HG03439 (cell line): ENCODE measurements around the gene CES4A.
"Not testable (repeated sequence)": the region's sequence is repeated elsewhere in the genome, so short reads cannot be mapped to it uniquely, and the experiment has no call there.

Source experiments
- ATAC-seq: cut with Tn5 transposase; IDR thresholded peaks from one replicate; pipeline ENCODE4 v1.9.1; 2021; ENCODE audit warnings: mild to moderate bottlenecking, moderate library complexity; ENCODE audit not compliant: unreplicated experiment

Gene CES4A

DNA sequence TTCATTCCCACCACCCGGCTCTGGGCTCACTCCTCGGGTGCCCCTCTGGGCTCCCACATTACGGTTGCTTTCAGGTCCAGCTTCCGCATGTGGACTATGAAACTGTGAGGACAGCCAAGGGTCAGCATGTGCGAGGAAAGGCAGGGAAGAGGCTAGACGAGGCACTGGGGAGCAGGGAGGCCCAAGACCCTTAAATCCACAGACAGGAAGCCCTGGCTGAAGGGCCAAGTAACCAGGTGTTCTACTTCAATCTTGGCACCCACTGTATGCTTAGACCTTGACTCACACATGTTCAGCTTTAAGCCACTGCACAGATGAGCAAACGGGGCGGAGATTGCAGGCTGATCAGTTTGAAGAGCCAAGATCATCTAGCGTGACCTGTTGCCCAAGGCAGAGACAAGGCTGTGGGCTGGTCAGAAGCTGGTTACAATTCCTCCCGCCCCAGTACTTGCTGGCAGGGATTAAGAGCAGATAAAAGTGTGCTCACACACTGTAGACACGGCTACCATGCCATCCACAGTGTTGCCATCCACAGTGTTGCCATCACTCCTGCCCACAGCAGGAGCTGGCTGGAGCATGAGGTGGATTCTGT lies at the start of gene CES4A:
Gene CES4A (plus strand): TSS at position 393 of the 592 bp plus-strand sequence. CDS start 184 bp downstream, at position 577.
- ATAC-seq: no peak

DNA sequence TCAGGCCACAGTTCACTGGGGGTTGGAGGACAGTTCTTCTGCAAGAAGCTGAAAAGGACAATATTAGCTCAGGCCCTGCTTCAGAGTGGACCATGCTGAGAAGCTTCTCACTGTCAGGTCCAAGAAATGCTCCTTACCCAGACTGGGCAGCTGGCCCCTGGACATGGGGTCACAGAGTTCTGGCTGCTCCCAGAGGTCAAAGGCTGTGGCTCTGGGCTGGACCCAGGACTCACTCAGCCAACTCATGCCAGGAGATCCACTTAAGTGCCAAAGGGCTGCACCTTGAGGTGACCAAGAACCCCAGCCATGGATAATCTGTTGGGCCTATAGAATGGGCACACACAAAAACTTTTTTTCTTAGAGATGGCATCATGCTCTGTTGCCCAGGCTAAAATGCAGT lies 49.0 kb upstream of the CES4A start:
- no peak for ATAC-seq

DNA sequence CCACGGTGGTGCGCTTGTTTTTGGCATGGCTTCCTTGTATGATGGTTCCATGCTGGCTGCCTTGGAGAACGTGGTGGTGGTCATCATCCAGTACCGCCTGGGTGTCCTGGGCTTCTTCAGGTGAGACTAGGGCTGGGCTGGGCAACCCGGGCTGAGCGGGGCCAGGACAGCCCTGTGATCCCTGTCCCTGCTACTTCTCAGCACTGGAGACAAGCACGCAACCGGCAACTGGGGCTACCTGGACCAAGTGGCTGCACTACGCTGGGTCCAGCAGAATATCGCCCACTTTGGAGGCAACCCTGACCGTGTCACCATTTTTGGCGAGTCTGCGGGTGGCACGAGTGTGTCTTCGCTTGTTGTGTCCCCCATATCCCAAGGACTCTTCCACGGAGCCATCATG lies 48.2 kb upstream of the CES4A start:
- no peak for ATAC-seq

DNA sequence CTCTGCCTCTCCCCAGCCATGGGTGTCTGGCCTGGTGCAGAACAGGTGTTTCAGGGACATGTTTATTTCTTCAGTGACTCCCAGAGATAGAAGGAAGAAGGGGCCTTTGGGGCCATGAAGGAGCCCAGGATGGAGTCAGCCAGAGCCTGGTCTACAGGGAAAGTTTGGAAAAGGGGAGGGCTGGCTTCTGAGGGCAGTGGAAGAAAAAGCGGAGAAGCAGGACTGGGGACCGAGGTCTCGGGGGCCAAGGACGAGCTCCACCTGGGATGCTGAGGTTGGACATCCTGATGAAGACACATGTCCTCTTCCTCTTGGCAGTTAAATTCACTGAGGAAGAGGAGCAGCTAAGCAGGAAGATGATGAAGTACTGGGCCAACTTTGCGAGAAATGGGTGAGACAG lies 45.4 kb upstream of the CES4A start:
- no peak for ATAC-seq

DNA sequence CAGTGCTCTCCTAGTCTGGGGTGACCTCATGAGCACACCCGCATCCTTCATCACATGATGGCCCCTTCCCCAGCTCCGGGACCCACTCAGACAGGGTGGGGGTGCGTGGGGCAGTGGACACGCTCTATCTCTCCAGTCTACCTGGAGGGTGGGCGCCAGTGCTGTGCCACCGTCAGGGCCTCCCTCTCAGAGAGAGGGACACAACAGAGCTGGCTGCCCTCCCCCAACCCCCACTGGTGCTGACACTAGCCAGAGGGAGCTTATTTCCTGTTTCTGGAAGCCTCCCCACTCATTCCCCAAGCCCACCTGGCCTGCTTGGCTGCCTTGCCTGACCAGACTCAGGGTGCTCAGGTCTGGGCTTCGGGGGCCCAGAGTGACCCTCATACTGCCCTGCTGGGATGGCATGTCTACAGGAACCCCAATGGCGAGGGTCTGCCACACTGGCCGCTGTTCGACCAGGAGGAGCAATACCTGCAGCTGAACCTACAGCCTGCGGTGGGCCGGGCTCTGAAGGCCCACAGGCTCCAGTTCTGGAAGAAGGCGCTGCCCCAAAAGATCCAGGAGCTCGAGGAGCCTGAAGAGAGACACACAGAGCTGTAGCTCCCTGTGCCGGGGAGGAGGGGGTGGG lies 44.8 kb upstream of the CES4A start:
- no peak for ATAC-seq

DNA sequence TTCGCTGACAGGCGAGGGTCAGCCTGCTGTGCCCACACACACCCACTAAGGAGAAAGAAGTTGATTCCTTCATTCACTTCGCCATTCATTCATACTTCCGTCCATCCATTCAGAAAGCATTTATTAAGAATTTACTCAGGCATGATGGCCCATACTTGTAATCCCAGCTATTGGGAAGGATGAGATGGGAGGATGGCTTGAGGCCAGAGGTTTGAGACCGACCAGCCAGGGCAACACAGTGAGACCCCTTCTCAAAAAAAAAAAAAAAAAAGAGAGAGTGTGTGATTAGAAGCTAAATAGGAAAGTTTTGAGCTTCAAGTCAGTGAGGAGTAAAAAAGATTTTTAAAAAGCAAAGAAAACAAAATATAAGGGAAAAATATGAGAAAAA lies 44.3 kb upstream of the CES4A start:
- no peak for ATAC-seq

DNA sequence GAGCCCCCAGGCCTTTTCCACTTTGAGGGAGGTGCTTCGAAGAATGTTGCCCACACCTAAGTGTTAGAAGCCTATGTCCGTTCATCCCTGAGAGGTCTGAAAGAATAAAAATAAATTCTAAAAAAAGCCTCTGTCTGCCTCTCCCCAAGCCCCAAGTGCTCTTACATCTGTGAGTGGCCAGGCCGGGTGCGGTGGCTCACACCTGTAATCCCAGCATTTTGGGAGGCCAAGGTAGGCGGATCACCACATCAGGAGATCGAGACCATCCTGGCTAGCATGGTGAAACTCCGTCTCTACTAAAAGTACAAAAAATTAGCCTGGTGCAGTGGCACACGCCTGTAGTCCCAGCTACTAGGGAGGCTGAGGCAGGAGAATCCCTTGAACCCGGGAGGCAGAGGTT lies 43.4 kb upstream of the CES4A start:
- ATAC-seq: not testable (repeated sequence)

DNA sequence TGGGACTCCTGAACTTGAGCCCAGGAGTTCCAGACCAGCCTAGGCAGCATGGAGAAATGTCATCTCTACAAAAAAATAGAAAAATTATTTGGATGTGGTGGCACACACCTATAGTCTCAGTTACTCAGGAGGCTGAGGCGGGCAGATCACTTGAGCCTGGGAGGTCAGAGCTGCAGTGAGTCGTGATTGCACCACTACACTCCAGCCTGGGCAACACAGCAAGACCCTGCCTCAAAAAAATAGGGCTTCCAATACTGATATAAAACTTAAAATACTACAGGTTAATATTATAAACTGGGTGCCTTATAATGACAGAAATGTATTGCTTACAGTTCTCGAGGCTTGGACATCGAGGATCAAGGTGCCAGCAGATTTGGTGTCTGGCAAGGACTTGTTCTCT lies 42.5 kb upstream of the CES4A start:
- no peak for ATAC-seq

DNA sequence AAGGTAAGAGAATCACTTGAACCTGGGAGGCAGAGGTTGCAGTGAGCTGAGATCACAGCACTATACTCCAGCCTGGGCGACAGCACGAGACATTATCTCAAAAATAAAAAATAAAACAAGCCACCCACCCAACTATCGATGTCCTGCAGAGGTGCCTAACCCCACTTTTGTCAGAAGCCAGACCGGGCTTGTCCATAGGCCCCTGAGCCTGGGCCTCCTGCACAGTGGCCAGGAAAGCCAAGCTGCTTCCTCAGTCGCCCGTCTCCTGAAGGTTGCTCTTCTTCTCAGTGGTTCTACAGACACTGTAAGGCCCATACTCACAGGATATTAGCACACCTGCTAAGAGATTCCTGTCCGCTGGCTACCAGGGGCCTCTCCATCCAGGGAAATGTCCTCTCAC lies 41.8 kb upstream of the CES4A start:
- no peak for ATAC-seq

DNA sequence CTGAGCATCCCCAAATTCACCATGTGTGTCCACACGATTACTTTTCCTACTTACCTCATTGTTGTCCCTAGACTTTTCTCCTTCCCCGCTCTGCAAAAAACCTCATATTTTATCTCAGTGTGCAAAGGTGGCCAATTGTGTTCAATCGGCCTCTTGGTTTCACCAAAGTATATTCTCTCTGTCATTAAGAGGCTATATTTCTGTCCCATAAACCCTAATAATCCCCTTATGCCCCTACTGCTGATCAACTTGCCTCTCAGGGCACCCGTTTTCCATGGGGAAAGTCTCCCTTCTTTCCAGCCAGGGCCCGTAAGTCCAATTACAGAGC lies 41.5 kb upstream of the CES4A start:
- ATAC-seq: no peak

DNA sequence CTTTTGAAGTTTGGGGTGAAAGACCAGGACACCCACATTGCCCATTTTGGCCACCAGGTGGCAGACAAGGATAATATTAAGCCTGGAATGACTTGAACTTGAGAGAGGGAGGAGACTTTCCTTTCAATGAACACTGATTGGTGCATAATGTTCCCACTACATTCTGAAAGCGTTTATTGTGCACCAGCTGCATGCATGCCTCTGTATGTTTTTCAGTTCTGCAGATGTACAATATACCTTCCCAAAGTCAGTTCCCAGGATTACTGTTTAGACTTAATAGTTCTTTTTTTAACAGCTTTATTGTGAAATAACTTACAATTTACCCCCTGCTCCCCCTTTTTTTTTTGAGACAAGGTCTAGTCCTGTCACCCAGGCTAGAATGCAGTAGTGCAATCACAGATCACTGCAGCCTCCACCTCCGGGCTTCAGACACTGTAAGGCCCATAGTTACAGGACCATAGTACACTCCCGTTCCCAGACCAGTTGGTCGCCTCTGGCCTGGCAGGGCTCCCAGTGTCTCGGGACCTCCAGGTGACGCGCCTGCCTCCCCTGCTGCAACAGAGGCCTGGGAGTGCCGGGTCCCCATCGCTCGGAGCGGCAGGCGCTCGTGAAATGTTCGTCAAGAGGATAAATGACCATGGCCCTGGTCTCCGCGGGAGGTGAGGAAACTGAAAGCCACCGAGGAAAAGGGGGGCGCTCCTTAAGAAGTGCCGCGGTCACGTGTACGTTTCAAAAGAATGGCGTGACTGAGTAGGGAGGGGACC lies 40.9 kb upstream of the CES4A start:
- peak; percentile 67 for ATAC-seq

DNA sequence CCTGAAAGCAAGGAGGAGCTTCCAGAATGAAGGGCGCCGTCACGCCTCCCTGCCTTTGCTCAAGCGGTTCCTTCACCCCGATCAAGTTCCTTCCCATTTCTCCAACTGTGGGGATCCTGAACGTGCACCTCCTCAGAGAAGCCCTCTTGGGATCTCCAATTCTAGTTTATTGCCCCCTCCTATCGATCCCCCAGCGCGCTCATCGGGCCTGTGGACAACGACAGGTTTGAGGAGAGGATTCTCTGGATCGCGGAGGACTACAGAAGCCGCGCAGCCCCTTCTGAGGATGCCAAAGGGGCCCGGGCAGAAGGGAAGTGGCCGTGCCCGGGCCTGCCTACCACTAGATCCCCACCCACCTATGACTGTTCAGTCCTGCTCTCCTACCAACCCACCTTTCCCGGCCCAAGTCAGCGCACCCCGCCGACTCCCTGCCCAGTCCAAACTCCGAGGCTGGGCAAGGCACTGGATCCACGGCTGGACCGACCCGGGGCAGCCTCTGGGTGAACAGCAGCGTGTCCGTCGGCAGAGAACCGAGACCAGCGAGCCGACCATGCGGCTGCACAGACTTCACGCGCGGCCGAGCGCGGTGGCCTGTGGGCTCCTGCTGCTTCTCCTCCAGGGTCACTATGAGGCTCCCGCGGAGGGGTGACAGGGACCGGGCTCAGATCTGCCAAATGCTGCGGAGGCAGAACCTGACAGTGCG lies 40.1 kb upstream of the CES4A start:
- ATAC-seq: no peak

DNA sequence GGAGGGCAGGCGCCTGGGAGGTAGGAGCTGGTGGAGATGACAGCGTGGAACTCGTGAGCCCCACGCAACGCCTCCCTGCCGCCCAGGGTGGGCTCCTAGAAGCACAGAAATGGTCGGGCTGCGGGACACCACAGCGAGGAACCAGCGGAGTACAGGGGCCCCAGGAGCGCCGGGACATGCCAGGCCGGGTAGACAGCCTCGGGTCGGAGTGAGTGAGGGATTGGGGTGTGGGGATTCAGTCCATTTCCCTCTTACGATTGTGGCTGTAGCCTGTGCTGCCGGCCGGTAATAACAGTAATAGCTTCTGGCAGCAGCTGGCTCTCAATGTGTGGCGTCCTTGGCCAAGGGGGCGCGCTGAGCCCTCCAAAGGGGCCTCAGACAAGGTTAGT lies 39.6 kb upstream of the CES4A start:
- ATAC-seq: no peak

DNA sequence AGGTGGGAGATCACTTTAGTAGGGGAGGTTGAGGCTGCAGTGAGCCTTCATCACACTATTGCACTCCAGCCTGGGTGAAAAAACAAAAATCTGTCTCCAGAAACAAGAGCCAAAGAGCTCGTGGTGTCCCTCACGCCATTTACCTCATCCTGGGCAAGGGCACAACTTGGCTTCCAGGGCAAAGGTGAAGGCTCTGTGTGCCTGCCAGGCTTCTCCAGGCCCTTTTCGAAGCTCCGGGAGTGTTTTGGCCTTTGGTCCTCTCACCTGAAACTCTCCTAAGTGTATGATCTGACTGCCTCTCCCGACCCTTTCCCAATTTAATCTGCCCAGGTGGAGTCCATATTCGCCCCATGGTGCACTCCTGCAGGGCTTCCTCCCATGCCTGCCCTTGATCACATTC lies 38.9 kb upstream of the CES4A start:
- no peak for ATAC-seq

DNA sequence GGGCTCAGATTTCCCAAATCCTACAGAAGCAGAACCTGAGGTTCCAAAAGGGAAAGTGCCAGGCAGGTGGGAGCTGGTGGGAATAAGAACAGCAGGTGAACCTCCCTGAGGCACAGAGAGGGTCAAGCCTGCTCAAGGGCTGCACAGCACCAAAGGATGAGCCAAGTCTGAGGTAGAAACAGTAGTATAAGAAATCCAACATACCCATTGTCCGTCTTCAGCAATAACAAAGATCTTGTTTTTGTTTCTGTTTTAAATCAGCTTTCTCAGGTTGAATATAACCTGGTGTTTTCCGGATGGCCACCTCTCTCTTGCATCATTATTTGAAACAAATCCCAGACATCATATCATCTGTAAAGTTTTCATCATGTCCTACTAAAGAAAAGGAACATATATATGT lies 38.0 kb upstream of the CES4A start:
- no peak for ATAC-seq

DNA sequence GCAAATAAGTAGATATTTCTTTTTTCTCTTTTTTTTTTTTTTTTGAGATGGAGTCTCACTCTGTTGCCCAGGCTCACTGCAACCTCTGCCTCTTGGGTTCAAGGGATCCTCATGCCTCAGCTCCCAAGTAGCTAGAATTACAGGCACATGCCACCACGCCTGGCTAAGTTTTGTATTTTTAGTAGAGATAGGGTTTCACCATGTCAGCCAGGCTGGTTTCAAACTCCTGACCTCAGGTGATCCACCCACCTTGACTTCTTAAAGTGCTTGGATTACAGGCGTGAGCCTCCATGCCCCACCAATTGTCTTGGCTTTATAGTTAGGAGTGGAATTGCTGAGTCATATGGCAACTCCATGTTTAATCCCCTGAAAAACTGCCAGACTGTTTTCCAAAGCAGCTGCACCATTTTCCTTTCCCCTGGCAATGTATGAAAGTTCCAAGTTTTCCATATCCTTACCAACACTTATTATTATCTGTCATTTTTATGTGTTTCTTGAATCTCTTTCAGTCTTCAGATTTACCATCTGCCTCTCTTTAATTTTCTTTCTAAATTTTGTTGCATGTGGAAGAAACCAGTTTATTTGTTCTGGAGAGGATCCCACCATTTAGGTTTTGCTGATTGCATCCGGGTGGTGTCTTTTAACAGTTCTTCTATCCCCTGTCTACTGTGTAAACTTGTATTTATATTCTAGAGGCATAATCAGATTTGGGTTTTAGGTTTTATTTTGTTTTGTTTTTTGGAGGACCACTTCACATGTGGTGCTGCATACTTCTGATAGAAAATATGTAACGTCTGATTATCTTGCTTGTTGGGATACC lies 37.2 kb upstream of the CES4A start:
- ATAC-seq: no peak

DNA sequence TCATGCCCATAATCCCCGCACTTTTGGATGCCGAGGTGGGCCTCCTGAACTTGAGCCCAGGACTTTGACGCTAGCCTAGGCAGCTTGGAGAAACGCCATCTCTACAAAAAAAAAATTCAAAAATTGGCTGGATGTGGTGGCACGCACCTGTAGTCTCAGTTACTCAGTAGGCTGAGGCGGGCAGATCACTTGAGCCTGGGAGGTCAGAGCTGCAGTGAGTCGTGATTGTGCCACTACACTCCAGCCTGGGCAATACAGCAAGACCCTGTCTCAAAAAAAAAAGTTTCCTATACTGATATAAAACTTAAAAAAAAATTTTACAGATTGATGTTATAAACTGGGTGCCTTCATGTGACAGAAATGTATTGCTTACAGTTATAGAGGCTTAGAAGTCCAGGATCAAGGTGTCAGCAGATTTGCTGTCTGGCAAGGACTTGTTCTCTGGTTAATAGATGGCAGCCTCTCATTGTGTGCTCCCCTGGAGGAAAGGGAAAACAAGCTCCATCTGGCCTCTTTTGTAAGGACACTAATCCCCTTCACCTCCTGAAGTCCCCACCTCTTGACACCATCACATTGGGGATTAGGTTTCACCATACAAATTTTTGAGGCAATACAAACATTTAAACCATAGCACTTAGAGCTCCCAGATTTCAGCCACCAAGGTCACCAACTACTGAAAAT lies 35.8 kb upstream of the CES4A start:
- ATAC-seq: no peak

DNA sequence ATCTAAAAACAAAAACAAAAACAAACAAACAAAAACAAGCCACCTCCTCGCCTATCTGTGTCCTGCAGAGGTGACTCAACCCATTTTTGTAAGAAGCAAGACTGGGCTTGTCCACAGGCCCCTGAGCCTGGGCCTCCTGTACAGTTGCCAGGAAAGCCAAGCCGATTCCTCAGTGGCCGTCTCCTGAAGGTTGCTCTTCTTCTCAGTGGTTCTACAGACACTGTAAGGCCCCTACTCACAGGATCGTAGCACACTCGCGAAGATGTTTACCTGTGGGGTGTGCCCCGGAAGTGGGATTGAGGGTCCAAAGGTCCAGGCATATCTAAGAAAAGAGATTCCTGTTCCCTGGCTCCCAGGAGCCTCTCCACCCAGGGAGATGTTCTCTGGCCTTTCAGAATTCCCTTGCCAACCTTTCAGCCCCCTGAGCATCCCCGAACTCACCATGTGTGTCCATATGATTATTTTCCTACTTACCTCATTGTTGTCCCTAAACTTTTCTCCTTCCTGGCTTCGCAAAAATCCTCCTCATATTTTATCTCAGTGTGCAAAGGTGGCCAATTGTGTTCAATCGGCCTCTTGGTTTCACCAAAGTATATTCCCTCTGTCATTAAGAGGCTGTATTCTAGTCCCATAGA lies 34.8 kb upstream of the CES4A start:
- ATAC-seq: no peak

DNA sequence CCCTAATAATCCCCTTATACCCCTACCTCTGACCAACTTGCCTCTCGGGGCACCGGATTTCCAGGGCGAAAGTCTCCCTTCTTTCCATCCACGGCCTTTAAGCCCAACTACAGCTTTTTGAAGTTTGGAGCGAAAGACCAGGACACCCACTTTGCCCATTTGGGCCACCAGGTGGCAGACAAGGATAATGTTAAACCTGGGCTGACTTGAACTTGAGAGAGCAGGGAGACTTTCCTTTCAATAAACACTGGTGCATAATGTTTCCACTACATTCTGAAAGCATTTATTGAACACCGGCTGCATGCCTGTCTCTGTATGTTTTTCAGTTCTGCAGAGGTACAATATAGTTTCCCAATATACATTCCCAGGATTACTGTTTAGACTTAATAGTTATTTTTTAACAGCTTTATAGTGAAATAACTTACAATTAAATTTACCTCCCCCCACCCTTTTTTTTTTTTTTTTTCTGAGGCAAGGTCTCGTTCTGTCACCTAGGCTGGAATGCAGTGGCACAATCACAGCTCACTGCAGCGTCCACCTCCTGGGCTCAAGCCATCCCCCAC lies 34.2 kb upstream of the CES4A start:
- ATAC-seq: no peak
